Astrocyte of the spinal cord (primary cell): ENCODE measurements around the gene TRMO.

Experiments
- DNase-seq: peaks from one replicate; pipeline ENCODE4 v3.0.0; 2011; ENCODE audit warnings: low read depth, low spot score
- H3K4me3 ChIP-seq: 2 replicates; pipeline ENCODE4 v1.5.1; 2011; ENCODE audit warnings: low read depth, mild to moderate bottlenecking, low read length, moderate library complexity
- CTCF ChIP-seq: IDR thresholded peaks from 2 replicates; pipeline ENCODE4 v1.5.1; 2012; ENCODE audit warnings: low read depth, mild to moderate bottlenecking, low read length, inconsistent platforms
- in situ Hi-C: cut with HindIII; loops from 2 replicates; pipeline ENCODE4 v1.10.0; 2017; ENCODE audit warnings: low sequenced_read_pairs

Gene TRMO

DNA sequence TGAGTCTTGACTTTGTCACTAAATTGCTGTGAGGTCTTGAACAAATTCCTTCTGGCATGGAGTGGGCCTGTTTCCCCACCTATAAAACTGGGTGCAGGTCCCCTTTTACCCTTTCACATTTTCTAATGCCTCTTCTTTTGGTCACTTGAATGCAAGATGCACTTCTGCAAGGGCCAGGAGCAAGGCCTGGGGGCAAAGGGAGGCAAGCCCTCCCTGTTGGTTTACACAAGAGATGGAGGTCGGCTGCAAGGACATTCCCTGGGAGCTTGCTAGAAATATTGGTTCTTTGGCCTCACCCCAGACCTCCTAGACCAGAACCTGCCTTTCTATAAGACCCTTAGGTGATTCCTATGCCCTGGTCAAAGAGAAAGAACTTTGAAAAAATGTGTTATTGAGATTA, 63.5 kb downstream of the TRMO start:
- no peak overlapping the region for H3K4me3 ChIP-seq
- no peak for TF ChIP-seq CTCF
- in situ Hi-C loops = no loop called here
- no peak for DNase-seq

GRCh38 chr9:97858393-97858713, 63.9 kb downstream of the TRMO start:
- no peak for TF ChIP-seq CTCF
- in situ Hi-C loops = no loop called here

DNA sequence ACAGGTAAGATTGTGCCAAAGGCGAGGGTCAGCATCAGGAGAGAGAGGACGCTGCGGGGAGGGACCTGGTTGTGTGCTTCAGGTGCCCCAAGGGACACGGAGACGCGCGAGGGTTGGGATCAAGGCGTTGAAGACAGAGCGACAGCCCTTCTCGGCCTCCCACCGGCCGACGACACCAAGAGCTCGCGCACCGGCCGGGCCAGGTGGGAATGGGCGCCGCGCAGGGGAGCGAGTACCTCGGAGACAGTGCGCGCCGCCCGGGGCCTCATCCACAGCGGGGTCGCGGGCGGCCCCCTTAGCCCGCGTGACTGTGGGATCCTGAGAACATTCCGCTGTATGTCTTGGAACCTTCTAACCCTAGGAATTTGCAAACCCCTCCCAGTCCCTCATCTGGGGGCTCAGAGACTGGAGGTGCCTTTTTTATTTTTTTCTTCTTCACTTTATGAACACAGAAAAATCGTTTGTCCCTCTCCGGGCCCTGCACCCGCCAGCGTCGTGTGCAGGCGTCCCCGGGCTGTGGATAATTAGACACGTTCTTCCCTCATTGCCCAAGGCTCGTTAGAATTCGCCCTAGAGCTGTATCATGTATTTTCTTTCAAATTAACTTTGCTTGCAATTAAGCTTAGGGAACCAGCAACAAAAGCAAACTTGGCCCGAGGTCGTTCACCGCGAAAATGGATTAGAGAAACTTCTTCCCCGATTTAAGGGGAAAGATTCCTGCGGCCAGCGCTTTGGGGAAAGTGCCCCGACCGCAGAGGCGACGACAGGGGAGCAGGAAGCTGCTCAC, 64.5 kb downstream of the TRMO start:
- in situ Hi-C loops = no loop called here
- TF ChIP-seq CTCF = no peak
- H3K4me3 ChIP-seq = no peak overlapping the region
- DNase-seq = no peak

More at GRCh38 chr9:97858393-97858713, 63.9 kb downstream of the TRMO start:
- DNase-seq = no peak
- no peak overlapping the region for H3K4me3 ChIP-seq

DNA sequence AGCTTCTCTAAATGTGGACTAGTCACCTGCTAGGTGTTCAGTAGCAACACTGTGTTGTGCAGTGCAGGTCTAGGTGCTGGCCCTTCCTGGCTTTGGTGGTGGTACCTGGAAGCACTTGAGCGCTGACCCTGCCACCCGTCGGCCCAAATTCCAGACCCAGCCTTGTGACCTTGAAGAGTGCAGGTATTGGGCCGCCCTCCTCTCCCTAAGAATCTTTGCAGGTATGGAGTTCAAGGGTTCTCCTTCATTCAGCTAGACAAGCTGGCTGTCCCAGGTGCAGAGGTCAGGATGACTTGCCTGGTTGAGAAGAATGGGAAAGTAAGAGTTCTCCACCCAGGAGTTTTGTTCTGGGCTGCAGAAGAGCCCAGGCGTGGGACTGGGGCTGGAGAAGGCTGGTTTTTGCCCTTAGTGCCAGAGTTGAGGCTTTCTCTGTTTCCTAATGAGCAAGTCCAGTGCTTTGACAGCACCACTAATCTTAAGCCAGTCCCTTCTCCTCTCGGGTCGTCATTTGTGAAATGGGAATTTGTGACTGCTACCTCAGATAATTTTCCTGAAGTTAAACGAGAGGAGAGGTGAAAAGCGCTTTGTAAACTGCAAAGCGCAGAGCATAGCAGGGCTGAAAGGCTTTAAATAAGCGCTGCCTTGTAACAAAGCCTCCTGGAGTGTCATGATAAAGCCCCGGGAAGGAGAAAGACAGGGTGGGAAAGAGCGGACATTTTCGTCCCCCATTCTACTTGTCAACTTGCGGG, 65.3 kb downstream of the TRMO start:
- DNase-seq = no peak
- TF ChIP-seq CTCF = no peak
- in situ Hi-C loops = no loop called here
- no peak overlapping the region for H3K4me3 ChIP-seq

DNA sequence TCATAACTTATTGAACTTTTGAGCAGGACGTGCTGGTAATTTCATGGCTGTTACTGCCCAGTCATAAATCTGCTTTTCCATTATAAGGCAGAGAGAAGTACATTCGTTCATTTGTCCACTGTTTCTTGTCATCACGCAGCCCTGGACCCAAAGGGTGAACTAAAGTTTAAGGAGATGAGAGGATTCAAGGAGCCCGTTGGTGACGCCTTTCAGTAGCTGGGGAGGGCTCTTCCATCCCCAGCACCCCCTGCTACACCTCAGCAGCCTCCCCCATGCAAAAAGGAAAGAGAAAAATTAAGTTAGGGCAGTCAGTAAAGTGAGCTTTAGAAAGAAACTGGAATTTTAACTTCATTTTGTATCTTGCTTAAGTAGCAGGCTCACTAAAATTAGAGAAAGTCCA, 66.4 kb downstream of the TRMO start:
- no peak for DNase-seq
- in situ Hi-C loops = no loop called here
- TF ChIP-seq CTCF = no peak
- no peak overlapping the region for H3K4me3 ChIP-seq

DNA sequence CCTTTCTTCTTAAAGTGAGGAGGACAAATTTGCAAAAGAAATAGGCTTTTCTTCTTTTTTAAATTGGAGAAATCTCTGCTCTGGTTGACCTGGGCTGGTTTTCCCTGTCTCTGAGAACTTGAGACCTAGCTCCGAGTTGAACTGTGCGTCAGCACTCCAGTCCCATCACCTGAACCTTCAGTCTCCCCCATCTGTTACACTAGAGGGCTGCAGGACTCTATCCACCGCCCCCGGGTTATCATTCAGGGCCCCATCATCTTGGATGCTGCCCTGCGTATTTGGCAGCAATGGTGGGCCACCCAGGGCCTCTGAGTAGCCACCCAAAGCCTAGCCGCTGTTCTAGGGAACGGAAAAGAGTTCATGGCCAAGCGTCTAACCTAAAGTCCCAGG, 66.8 kb downstream of the TRMO start:
- no peak for TF ChIP-seq CTCF
- in situ Hi-C loops = no loop called here
- H3K4me3 ChIP-seq = no peak overlapping the region
- no peak for DNase-seq
